ENCODE measurements around the gene ZSCAN5B. TPM values are rescaled to one million over a fixed set of nuclear protein-coding genes. Genes with fewer than 3 reads are reported as not detected.
"Not testable (repeated sequence)": the region's sequence is repeated elsewhere in the genome, so short reads cannot be mapped to it uniquely, and the experiment has no call there.

ZSCAN5B gene
- total RNA-seq, 1 donor, result not detected

GRCh38 chr19:56193981-56194640, 3.5 kb downstream of the ZSCAN5B start:
- Histone ChIP-seq H3K9me3 (ENCODE audit: low read depth, low read length) (no peaks in the 10 kb centered on the region), H3K4me3 (ENCODE audit: low read length) (no peak overlapping the region), H3K27me3 (ENCODE audit: insufficient read depth, low read length) (no peaks in the 10 kb centered on the region), H3K4me1 (ENCODE audit: insufficient read depth, low read length) (no peaks in the 10 kb centered on the region)

DNA sequence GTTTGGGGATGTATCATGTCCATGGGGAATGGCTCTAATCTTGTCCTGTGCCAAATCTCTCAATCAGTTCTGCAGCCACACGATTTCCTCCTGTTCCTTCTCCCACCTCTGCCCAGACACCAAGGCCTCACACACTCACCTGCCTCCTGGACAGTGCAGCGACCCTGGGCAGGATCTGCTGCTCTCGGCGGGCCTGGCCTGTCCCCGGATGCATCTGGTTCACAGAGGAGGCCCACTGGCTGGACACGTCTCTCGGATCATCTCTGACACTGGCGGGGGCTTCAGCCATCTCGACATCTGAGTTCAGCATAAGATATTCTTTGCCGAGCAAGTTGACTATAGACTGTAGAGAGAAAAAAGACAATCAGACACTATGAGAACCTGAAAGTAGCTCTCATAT, 5.9 kb downstream of the ZSCAN5B start:
- H3K4me3 ChIP-seq (ENCODE audit: low read length), result no peak overlapping the region
- no peaks in the 10 kb centered on the region for H3K27me3 ChIP-seq (ENCODE audit: insufficient read depth, low read length)
- H3K4me1 ChIP-seq (ENCODE audit: insufficient read depth, low read length), result no peaks in the 10 kb centered on the region
- no peaks in the 10 kb centered on the region for H3K9me3 ChIP-seq (ENCODE audit: low read depth, low read length)

GRCh38 chr19:56191115-56191514, 6.5 kb downstream of the ZSCAN5B start:
- H3K27me3 ChIP-seq (ENCODE audit: insufficient read depth, low read length), result no peaks in the 10 kb centered on the region
- no peaks in the 10 kb centered on the region for H3K4me1 ChIP-seq (ENCODE audit: insufficient read depth, low read length)
- no peaks in the 10 kb centered on the region for H3K9me3 ChIP-seq (ENCODE audit: low read depth, low read length)
- no peak overlapping the region for H3K4me3 ChIP-seq (ENCODE audit: low read length)

DNA sequence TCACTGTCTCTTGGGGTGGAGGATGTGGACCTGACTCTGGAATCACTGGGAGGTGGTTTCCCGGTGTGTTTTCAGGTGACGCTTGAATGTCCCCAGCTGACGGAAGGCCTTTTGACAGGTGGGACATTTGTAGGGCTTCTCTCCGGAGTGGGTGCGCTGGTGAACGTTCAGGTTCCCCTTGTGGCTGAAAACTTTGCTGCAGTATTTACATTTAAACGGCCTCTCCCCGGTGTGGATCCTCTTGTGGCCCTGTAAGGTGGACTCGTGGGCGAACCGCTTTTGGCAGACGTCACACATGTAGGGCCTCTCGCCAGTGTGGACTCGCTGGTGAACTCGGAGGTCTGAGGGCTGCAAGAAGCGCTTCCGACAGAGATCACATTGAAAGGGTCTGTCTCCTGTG, 7.8 kb downstream of the ZSCAN5B start:
- Histone ChIP-seq H3K9me3 (ENCODE audit: low read depth, low read length) (no peaks in the 10 kb centered on the region), H3K27me3 (ENCODE audit: insufficient read depth, low read length) (no peaks in the 10 kb centered on the region), H3K4me1 (ENCODE audit: insufficient read depth, low read length) (no peaks in the 10 kb centered on the region), H3K4me3 (ENCODE audit: low read length) (no peak overlapping the region)

- no peak overlapping the region for H3K4me3 ChIP-seq (ENCODE audit: low read length)
- no peaks in the 10 kb centered on the region for H3K9me3 ChIP-seq (ENCODE audit: low read depth, low read length)
- H3K4me1 ChIP-seq (ENCODE audit: insufficient read depth, low read length), result no peaks in the 10 kb centered on the region
- H3K27me3 ChIP-seq (ENCODE audit: insufficient read depth, low read length), result no peaks in the 10 kb centered on the region
Measured at GRCh38 chr19:56177564-56178243, 19.9 kb downstream of the ZSCAN5B start.

DNA sequence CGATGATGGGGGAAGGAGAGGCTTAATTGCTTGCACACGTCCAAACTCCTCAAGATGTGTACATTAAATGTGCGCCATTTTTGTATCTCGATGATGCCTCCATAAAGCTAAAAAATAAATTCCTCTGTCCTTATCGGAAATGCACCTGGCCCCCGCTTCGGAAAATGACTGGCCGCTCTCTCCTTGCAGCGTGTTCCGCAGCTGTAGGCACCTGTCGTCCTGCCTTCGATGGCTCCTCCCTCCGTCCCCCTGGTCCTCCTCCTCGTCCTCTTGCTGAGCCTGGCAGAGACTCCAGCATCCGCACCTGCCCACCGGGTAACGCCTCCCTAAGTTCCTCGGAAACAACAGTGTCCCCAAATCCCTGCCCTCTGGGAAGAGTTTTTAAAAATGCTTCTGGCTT, 20.7 kb downstream of the ZSCAN5B start:
- Histone ChIP-seq H3K4me1 (ENCODE audit: insufficient read depth, low read length) (no peaks in the 10 kb centered on the region), H3K4me3 (ENCODE audit: low read length) (no peak overlapping the region), H3K27me3 (ENCODE audit: insufficient read depth, low read length) (no peaks in the 10 kb centered on the region), H3K9me3 (ENCODE audit: low read depth, low read length) (no peaks in the 10 kb centered on the region)

DNA sequence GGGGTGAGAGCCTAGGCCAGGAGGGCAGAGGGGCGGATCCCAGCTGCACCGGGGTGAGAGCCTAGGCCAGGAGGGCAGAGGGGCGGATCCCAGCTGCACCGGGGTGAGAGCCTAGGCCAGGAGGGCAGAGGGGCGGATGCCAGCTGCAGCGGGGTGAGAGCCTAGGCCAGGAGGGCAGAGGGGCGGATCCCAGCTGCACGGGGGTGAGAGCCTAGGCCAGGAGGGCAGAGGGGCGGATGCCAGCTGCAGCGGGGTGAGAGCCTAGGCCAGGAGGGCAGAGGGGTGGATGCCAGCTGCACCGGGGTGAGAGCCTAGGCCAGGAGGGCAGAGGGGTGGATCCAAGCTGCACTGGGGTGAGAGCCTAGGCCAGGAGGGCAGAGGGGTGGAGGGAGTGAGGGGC, 21.3 kb downstream of the ZSCAN5B start:
- not testable (repeated sequence) for H3K4me1 ChIP-seq (ENCODE audit: insufficient read depth, low read length); H3K9me3 ChIP-seq (ENCODE audit: low read depth, low read length); H3K4me3 ChIP-seq (ENCODE audit: low read length); H3K27me3 ChIP-seq (ENCODE audit: insufficient read depth, low read length)

DNA sequence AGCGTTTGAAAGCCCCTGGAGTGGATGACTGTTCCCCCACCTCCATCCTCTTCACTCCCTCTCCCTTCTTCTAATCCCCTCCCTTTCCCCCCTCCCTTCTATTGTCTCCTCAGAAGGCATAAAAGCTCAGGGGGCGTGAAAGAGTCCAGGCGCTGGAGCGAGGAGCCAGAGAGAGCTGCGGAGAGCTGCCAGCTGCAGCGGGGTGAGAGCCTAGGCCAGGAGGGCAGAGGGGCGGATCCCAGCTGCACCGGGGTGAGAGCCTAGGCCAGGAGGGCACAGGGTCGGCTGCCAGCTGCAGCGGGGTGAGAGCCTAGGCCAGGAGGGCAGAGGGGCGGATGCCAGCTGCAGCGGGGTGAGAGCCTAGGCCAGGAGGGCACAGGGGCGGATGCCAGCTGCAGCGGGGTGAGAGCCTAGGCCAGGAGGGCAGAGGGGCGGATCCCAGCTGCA, 21.7 kb downstream of the ZSCAN5B start, which contains the start of gene GALP:
GALP (plus strand) TSS at position 148 of the 447 bp plus-strand sequence. CDS start 1,101 bp downstream, outside the sequence.
- H3K4me1 ChIP-seq (ENCODE audit: insufficient read depth, low read length); H3K9me3 ChIP-seq (ENCODE audit: low read depth, low read length); H3K4me3 ChIP-seq (ENCODE audit: low read length); H3K27me3 ChIP-seq (ENCODE audit: insufficient read depth, low read length): not testable (repeated sequence)

- Histone ChIP-seq H3K27me3 (ENCODE audit: insufficient read depth, low read length) (no peaks in the 10 kb centered on the region), H3K4me1 (ENCODE audit: insufficient read depth, low read length) (no peaks in the 10 kb centered on the region), H3K4me3 (ENCODE audit: low read length) (no peak overlapping the region), H3K9me3 (ENCODE audit: low read depth, low read length) (no peaks in the 10 kb centered on the region)
Measured at GRCh38 chr19:56174550-56174949, 23.0 kb downstream of the ZSCAN5B start.

DNA sequence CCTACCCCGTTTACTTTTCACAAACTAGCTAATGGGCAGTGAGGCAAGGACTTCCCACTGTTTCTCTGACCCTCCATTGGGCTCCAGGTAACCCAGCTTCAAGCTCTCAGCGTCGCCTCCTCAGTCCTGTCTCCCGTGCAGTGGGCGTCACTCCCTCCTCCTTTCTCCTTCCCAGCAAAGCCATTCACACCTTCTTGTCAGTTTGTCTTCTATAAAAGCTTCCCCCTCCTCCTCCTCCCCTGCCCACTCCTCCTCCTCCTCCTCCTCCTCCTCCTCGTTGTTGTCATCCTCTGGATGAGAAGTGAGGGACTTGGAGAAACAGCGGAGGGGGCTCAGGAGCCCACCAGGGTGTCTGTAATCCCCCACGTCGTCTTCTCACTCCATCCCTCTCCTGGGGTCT, 23.5 kb downstream of the ZSCAN5B start:
- Histone ChIP-seq H3K4me3 (ENCODE audit: low read length) (no peak overlapping the region), H3K4me1 (ENCODE audit: insufficient read depth, low read length) (no peaks in the 10 kb centered on the region), H3K9me3 (ENCODE audit: low read depth, low read length) (no peaks in the 10 kb centered on the region), H3K27me3 (ENCODE audit: insufficient read depth, low read length) (no peaks in the 10 kb centered on the region)

- no peaks in the 10 kb centered on the region for H3K27me3 ChIP-seq (ENCODE audit: insufficient read depth, low read length)
- no peaks in the 10 kb centered on the region for H3K4me1 ChIP-seq (ENCODE audit: insufficient read depth, low read length)
- no peaks in the 10 kb centered on the region for H3K9me3 ChIP-seq (ENCODE audit: low read depth, low read length)
- no peak overlapping the region for H3K4me3 ChIP-seq (ENCODE audit: low read length)
Measured at GRCh38 chr19:56170261-56170660, 27.3 kb downstream of the ZSCAN5B start.

DNA sequence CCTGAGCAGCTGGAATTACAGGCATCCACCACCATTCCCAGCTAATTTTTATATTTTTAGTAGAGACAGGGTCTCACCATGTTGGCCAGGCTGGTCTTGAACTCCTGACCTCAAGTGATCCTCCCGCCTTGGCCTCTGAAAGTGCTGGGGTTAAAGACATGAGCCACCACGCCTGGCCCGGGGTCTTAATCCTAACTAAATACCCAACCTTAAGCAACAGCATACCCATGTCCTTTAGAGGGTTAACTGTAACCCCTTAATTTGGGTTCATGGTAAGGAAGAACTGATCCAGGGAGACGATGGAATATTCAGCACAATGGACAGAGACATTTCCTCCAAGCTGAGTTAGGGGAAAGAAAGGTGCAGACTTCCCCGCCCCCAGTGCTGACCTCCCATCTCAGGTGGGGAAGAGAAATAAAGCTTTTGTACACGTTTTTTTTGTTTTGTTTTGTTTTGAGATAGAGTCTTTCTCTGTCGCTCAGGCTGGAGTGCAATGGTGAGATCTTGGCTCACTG, 30.5 kb downstream of the ZSCAN5B start:
- Histone ChIP-seq H3K9me3 (ENCODE audit: low read depth, low read length) (no peaks in the 10 kb centered on the region), H3K27me3 (ENCODE audit: insufficient read depth, low read length) (no peaks in the 10 kb centered on the region), H3K4me3 (ENCODE audit: low read length) (no peak overlapping the region), H3K4me1 (ENCODE audit: insufficient read depth, low read length) (no peaks in the 10 kb centered on the region)

GRCh38 chr19:56163097-56163496, 34.5 kb downstream of the ZSCAN5B start:
- Histone ChIP-seq H3K27me3 (ENCODE audit: insufficient read depth, low read length) (no peaks in the 10 kb centered on the region), H3K4me1 (ENCODE audit: insufficient read depth, low read length) (no peaks in the 10 kb centered on the region), H3K9me3 (ENCODE audit: low read depth, low read length) (no peaks in the 10 kb centered on the region), H3K4me3 (ENCODE audit: low read length) (no peak overlapping the region)

DNA sequence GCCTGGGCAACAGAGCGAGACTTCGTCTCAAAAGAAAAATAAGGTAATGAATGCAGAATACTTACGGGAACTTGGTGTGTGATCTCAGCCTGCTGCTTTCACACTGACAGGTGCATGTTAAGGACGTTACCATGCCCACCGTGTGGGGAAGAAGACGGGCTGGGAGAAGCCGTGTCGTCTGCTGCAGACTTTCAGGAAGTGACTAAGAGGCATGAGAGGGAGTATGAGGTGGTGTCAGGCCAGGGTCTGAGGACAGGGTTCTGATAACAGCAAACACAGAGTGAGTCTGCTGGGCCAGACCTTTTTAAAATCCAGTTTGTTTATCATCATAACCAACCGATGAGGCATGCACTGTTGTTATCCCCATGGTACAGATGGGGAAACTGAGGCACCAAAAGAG, 35.3 kb downstream of the ZSCAN5B start:
- Histone ChIP-seq H3K27me3 (ENCODE audit: insufficient read depth, low read length) (no peaks in the 10 kb centered on the region), H3K9me3 (ENCODE audit: low read depth, low read length) (no peaks in the 10 kb centered on the region), H3K4me3 (ENCODE audit: low read length) (no peak overlapping the region), H3K4me1 (ENCODE audit: insufficient read depth, low read length) (no peaks in the 10 kb centered on the region)

DNA sequence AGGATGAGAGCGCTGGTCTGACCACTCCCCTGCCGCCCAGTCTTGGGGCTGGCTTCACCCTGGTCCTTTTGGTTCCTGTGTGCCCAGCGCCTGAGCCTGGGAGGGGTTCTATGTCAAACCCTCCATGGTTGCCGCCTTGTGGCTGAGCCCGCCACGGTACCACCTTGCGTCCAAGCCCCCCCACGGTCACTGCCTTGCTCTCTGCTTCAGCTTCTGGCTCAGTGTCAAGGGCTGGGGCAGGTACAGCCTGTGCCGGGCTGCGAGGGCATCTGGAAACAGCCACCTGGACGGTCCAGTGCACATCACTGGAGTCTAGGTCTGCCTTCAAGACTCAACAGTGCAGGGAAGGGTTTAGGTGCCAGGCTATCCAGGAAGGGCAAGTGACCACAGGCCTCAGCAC, 36.0 kb downstream of the ZSCAN5B start:
- Histone ChIP-seq H3K9me3 (ENCODE audit: low read depth, low read length) (no peaks in the 10 kb centered on the region), H3K4me3 (ENCODE audit: low read length) (no peak overlapping the region), H3K27me3 (ENCODE audit: insufficient read depth, low read length) (no peaks in the 10 kb centered on the region), H3K4me1 (ENCODE audit: insufficient read depth, low read length) (no peaks in the 10 kb centered on the region)

Data from mononuclear cell (primary cell).